Endothelial cell of umbilical vein (primary cell): ENCODE results near the gene INPP1. TPM values are rescaled to one million over a fixed set of nuclear protein-coding genes. Genes with fewer than 3 reads are reported as not detected.

Experiments used
- BruUV-seq: library from RNA; stranded (reverse); fragments of 400-500 nt; replicated peaks from 2 replicates; lab custom pipeline; 2021; lab: Mats Ljungman, UMichigan
- CTCF ChIA-PET: fragments of 300-600, 350-600 bp; sonication (Branson Sonifier 250); formaldehyde crosslinking; loops from one replicate; lab custom pipeline; 2021; ENCODE audit warnings: antibody characterized with exemption, inconsistent platforms; lab: Charles Lee
- POLR2A ChIA-PET: fragments of 300-600, 350-600 bp; sonication (Branson Sonifier 250); formaldehyde crosslinking; loops from one replicate; lab custom pipeline; 2021; ENCODE audit warnings: antibody characterized with exemption, inconsistent platforms; lab: Charles Lee
- DNase-seq: peaks from one replicate; pipeline ENCODE4 v3.0.0-alpha.2; 2011; ENCODE audit warnings: low read depth, low spot score
- FAIRE-seq: peaks from 2 replicates; lab custom pipeline; 2011; peaks lifted over from hg19 to GRCh38; lab: Jason Lieb, UNC
- H2AFZ ChIP-seq: 2 replicates; pipeline ENCODE4 v1.6.0; 2012; ENCODE audit warnings: low read depth, low read length, control low read depth, inconsistent platforms
- H3K27ac ChIP-seq: 2 replicates; pipeline ENCODE4 v1.5.1; 2011; ENCODE audit warnings: low read depth, mild to moderate bottlenecking, control low read depth, low read length, moderate library complexity; ENCODE audit not compliant: insufficient read depth
- H3K27me3 ChIP-seq, 2 experiments: 2 replicates each; pipeline versions ENCODE4 v1.6.0 to v1.6.1; 2011; ENCODE audit warnings: low read length in 2 of 2, mixed read lengths in 1 of 2; ENCODE audit not compliant: control insufficient read depth in 2 of 2, insufficient read depth in 2 of 2
- H3K36me3 ChIP-seq, 2 experiments: 2 replicates in 1 of 2; 3 replicates in 1 of 2; pipeline ENCODE4 v1.5.1; 2011; ENCODE audit warnings: low read length in 2 of 2, mild to moderate bottlenecking in 1 of 2, moderate library complexity in 1 of 2; ENCODE audit not compliant: control insufficient read depth in 2 of 2, insufficient read depth in 2 of 2; ENCODE audit errors: extremely low read depth in 1 of 2
- H3K4me1 ChIP-seq: 3 replicates; pipeline ENCODE4 v1.5.1; 2011; ENCODE audit warnings: mild to moderate bottlenecking, low read length; ENCODE audit not compliant: control insufficient read depth, insufficient read depth; ENCODE audit errors: extremely low read depth
- H3K4me2 ChIP-seq: 2 replicates; pipeline ENCODE4 v1.6.1; 2011; ENCODE audit warnings: low read length, control low read depth, mixed read lengths; ENCODE audit not compliant: insufficient read depth
- H3K4me3 ChIP-seq, 3 experiments: fragments of 200-600 bp in 1 of 3; sonication (generic), shearing (Covaris generic) in 1 of 3; replicated peaks in 1 of 3; 2 replicates each; pipeline ENCODE4 v1.5.1; 2011 to 2016; ENCODE audit warnings: control low read depth in 3 of 3, low read length in 3 of 3, mild to moderate bottlenecking in 2 of 3, inconsistent platforms in 1 of 3, low read depth in 1 of 3, moderate library complexity in 1 of 3; ENCODE audit not compliant: insufficient read depth in 1 of 3
- H3K79me2 ChIP-seq: 2 replicates; pipeline ENCODE4 v1.6.0; 2012; ENCODE audit warnings: low read length, inconsistent platforms; ENCODE audit not compliant: control insufficient read depth, insufficient read depth
- H3K9ac ChIP-seq: replicated peaks from 2 replicates; pipeline ENCODE3; 2011; ENCODE audit warnings: low read length, control low read depth; ENCODE audit not compliant: insufficient read depth; ENCODE audit errors: extremely low read depth
- H3K9me1 ChIP-seq: replicated peaks from 3 replicates; pipeline ENCODE4 v1.6.0; 2011; ENCODE audit warnings: mild to moderate bottlenecking, low read length; ENCODE audit not compliant: control insufficient read depth, insufficient read depth; ENCODE audit errors: extremely low read depth
- H3K9me3 ChIP-seq: replicated peaks from 2 replicates; pipeline ENCODE4 v1.5.1; 2012; ENCODE audit warnings: low read length, inconsistent platforms; ENCODE audit not compliant: control insufficient read depth, insufficient read depth
- H4K20me1 ChIP-seq: replicated peaks from 2 replicates; pipeline ENCODE3; 2011; ENCODE audit warnings: mild to moderate bottlenecking, low read length; ENCODE audit not compliant: control insufficient read depth, insufficient read depth; ENCODE audit errors: extremely low read depth
- CTCF ChIP-seq, 2 donors: IDR thresholded peaks; 1 replicate in 1 of 2; 2 replicates in 1 of 2; pipeline ENCODE4 v1.5.1; 2011; ENCODE audit warnings: low read length in 2 of 2, mild to moderate bottlenecking in 2 of 2, moderate library complexity in 2 of 2, control low read depth in 1 of 2, inconsistent platforms in 1 of 2, low read depth in 1 of 2; ENCODE audit not compliant: insufficient read depth in 1 of 2; ENCODE audit errors: extremely low read depth in 1 of 2
- EZH2 ChIP-seq: IDR thresholded peaks from 2 replicates; pipeline ENCODE4 v1.6.1; 2012; ENCODE audit warnings: borderline replicate concordance, low read depth, mild to moderate bottlenecking, moderate library complexity, low read length, inconsistent platforms; ENCODE audit not compliant: severe bottlenecking
- FOS ChIP-seq: IDR thresholded peaks from 2 replicates; pipeline ENCODE4 v1.6.1; 2011; ENCODE audit warnings: mild to moderate bottlenecking, low read length, moderate library complexity, borderline replicate concordance; ENCODE audit not compliant: insufficient read depth
- GATA2 ChIP-seq: IDR thresholded peaks from 2 replicates; pipeline ENCODE4 v1.7.0; 2011; ENCODE audit warnings: low read depth, mild to moderate bottlenecking, moderate library complexity, mixed read lengths, low read length; ENCODE audit not compliant: insufficient read length, insufficient read depth
- JUN ChIP-seq: IDR thresholded peaks from 2 replicates; pipeline ENCODE4 v1.6.1; 2011; ENCODE audit warnings: borderline replicate concordance, low read depth; ENCODE audit not compliant: insufficient read length, insufficient read depth
- MAX ChIP-seq: IDR thresholded peaks from 2 replicates; pipeline ENCODE4 v1.6.1; 2011; ENCODE audit not compliant: insufficient read depth, insufficient read length
- MYC ChIP-seq: IDR thresholded peaks from one replicate; pipeline ENCODE4 v1.6.1; 2011; ENCODE audit warnings: mild to moderate bottlenecking, low read depth, low read length
- POLR2A ChIP-seq: IDR thresholded peaks from 2 replicates; pipeline ENCODE4 v1.6.1; 2012; ENCODE audit warnings: low read depth, mild to moderate bottlenecking, control low read depth, low read length
- dilution Hi-C: fragments of 300-500 bp; cut with MboI; formaldehyde crosslinking; loops from one replicate; pipeline ENCODE4 v1.15.0; 2019; ENCODE audit warnings: low sequenced_read_pairs; ENCODE audit not compliant: extremely low pct_ligation_motif_present
- intact Hi-C: fragments of 100-400 bp; cut with micrococcal nuclease; formaldehyde crosslinking; loops from one replicate; pipeline ENCODE4 v1.10.0; 2022
- polyA plus RNA-seq, 4 experiments: library from polyadenylated mRNA; depleted of rRNA in 3 of 4; stranded (reverse) in 3 of 4; unstranded in 1 of 4; fragments of >200 nt; gene quantifications; 2 replicates each; pipeline versions ENCODE4 v1.2.1 to v1.2.3, GENCODE V29; 2011 to 2012; ENCODE audit warnings: missing spikeins in 1 of 4
- total RNA-seq: library from RNA; stranded (reverse); gene quantifications from 2 replicates; pipeline ENCODE4 v1.2.3, GENCODE V29; 2021

INPP1 gene
- total and polyA plus RNA-seq, 2 donors (not counting 3 experiments of a cell fraction or from before 2014, with no cell fraction given), result 10.6 to 36.8 TPM

- no peaks in the 10 kb centered on the region for H3K9me1 ChIP-seq
- H3K9ac ChIP-seq, result no peak overlapping the region
- dilution Hi-C loops, result no loop called here
- CTCF ChIA-PET, result interaction anchor here (0.8 kb wide), 1 partner anchor 20 kb away, joined by 4 read pairs; no protein-coding TSS in a partner anchor
- peaks cover 10% of the 10 kb centered on the region for H3K4me1 ChIP-seq
- POLR2A ChIA-PET, result no interaction called here
- FAIRE-seq, result peak; percentile 57
- H4K20me1 ChIP-seq, result no peaks in the 10 kb centered on the region
- TF ChIP-seq MAX (no peak), FOS (peak; percentile 52)
- peaks cover 7 to 13% of the 10 kb centered on the region in 2 experiments for H3K27me3 ChIP-seq
- H3K4me3 ChIP-seq, result no peak overlapping the region
- no peak overlapping the region for H3K4me2 ChIP-seq
- H3K9me3 ChIP-seq, result no peaks in the 10 kb centered on the region
- no peaks in the 10 kb centered on the region for H3K36me3 ChIP-seq
- H3K79me2 ChIP-seq, result no peaks in the 10 kb centered on the region
- intact Hi-C loops, result no loop called here
- BruUV-seq, result no TSS peak
- DNase-seq, result peak; percentile 64
- H2AFZ ChIP-seq, result no peak overlapping the region
- no peak overlapping the region for H3K27ac ChIP-seq
Measured at GRCh38 chr2:190413421-190413820, 70.0 kb downstream of the INPP1 start.

GRCh38 chr2:190415251-190415650 lies 71.9 kb downstream of the INPP1 start:
- no peak overlapping the region for H3K4me2 ChIP-seq
- intact Hi-C loops, result no loop called here
- TF ChIP-seq EZH2 (no peak), POLR2A (no peak), JUN (no peak), GATA2 (no peak), MYC (no peak), CTCF (IDR thresholded peaks at IDR 0.05; ENCODE audit: extremely low read depth in 1 of 2, insufficient read depth in 1 of 2, low read depth in 1 of 2, low read length in 2 of 2) (no peak)
- no peak for FAIRE-seq
- dilution Hi-C loops, result no loop called here
- H3K9ac ChIP-seq, result no peak overlapping the region
- H3K4me3 ChIP-seq, result no peak overlapping the region
- no peak for DNase-seq
- H3K27me3 ChIP-seq, result peaks cover 0 to 2% of the 10 kb centered on the region in 2 experiments
- no peaks in the 10 kb centered on the region for H3K9me1 ChIP-seq
- no peaks in the 10 kb centered on the region for H3K36me3 ChIP-seq
- no peak overlapping the region for H3K27ac ChIP-seq
- H3K9me3 ChIP-seq, result no peaks in the 10 kb centered on the region
- H3K4me1 ChIP-seq, result peaks cover 7% of the 10 kb centered on the region
- ChIA-PET CTCF (no interaction called here), POLR2A (no interaction called here)
- BruUV-seq, result no TSS peak
- no peaks in the 10 kb centered on the region for H4K20me1 ChIP-seq
- H2AFZ ChIP-seq, result no peak overlapping the region
- no peaks in the 10 kb centered on the region for H3K79me2 ChIP-seq
